Loucy (cell line): Measurements from ENCODE around the gene PEX5L.

Source experiments
- H2AFZ ChIP-seq: fragments of 200-600 bp; sonication (generic); 2 replicates; pipeline ENCODE4 v1.6.0; 2016; ENCODE audit warnings: antibody characterized with exemption, mild to moderate bottlenecking, low read length, moderate library complexity
- H3F3A ChIP-seq: fragments of 200-600 bp; 2 replicates; pipeline ENCODE4 v1.6.0; 2016; ENCODE audit warnings: antibody characterized with exemption, low read depth, mild to moderate bottlenecking
- H3K27me3 ChIP-seq: fragments of 200-600 bp; sonication (generic); 2 replicates; pipeline ENCODE4 v1.6.1; 2014; ENCODE audit warnings: low read length, mild to moderate bottlenecking; ENCODE audit not compliant: insufficient read depth, poor library complexity, severe bottlenecking
- H3K36me3 ChIP-seq: fragments of 200-600 bp; sonication (generic); 2 replicates; pipeline ENCODE4 v1.6.1; 2016; ENCODE audit warnings: low read length; ENCODE audit not compliant: insufficient read depth
- H3K4me1 ChIP-seq: fragments of 200-600 bp; sonication (generic); 2 replicates; pipeline ENCODE4 v1.5.1; 2014; ENCODE audit warnings: low read length, mild to moderate bottlenecking; ENCODE audit not compliant: insufficient read depth, poor library complexity, severe bottlenecking
- H3K4me2 ChIP-seq: fragments of 200-600 bp; sonication (generic); 2 replicates; pipeline ENCODE4 v1.6.0; 2014; ENCODE audit warnings: antibody characterized with exemption, low read length, low read depth, mild to moderate bottlenecking; ENCODE audit not compliant: poor library complexity, severe bottlenecking
- H3K4me3 ChIP-seq: fragments of 200-600 bp; sonication (generic); 2 replicates; pipeline ENCODE4 v1.5.1; 2014; ENCODE audit warnings: low read length, mild to moderate bottlenecking, mixed read lengths; ENCODE audit not compliant: poor library complexity, severe bottlenecking
- H3K79me2 ChIP-seq: fragments of 200-600 bp; sonication (generic); 2 replicates; pipeline ENCODE4 v1.6.1; 2014; ENCODE audit warnings: low read length; ENCODE audit not compliant: insufficient read depth
- H3K9ac ChIP-seq: fragments of 200-600 bp; sonication (generic); 2 replicates; pipeline ENCODE4 v1.6.0; 2014; ENCODE audit warnings: mild to moderate bottlenecking, low read depth, low read length, moderate library complexity; ENCODE audit not compliant: poor library complexity, severe bottlenecking
- H3K9me2 ChIP-seq: fragments of 200-600 bp; sonication (generic); replicated peaks from 2 replicates; pipeline ENCODE4 v1.6.1; 2016; ENCODE audit warnings: low read depth, low read length, mixed read lengths
- H3K9me3 ChIP-seq: fragments of 200-600 bp; sonication (generic); 2 replicates; pipeline ENCODE4 v1.6.1; 2014; ENCODE audit warnings: mild to moderate bottlenecking, antibody characterized with exemption, low read length, low read depth; ENCODE audit not compliant: insufficient read depth
- H4K20me1 ChIP-seq: fragments of 200-600 bp; sonication (generic); 2 replicates; pipeline ENCODE4 v1.6.0; 2014; ENCODE audit warnings: antibody characterized with exemption, low read length, mild to moderate bottlenecking; ENCODE audit not compliant: insufficient read depth, poor library complexity, severe bottlenecking
- CTCF ChIP-seq: fragments of 200-600 bp; sonication (generic); conservative IDR thresholded peaks from 2 replicates; pipeline ENCODE4 v1.5.1; 2014; ENCODE audit warnings: mild to moderate bottlenecking, antibody characterized with exemption, low read length
- EZH2phosphoT487 ChIP-seq: fragments of 200-600 bp; IDR thresholded peaks from 2 replicates; pipeline ENCODE4 v1.6.1; 2018; ENCODE audit warnings: antibody characterized with exemption, mild to moderate bottlenecking, moderate library complexity, borderline replicate concordance

PEX5L gene

GRCh38 chr3:179898024-179898423 is 138.7 kb downstream of the PEX5L start:
- H4K20me1 ChIP-seq: no peaks in the 10 kb centered on the region
- H3K79me2 ChIP-seq: no peaks in the 10 kb centered on the region
- no peak overlapping the region for H3K4me3 ChIP-seq

GRCh38 chr3:179897231-179897630 is 139.5 kb downstream of the PEX5L start:
- TF ChIP-seq EZH2phosphoT487: no peak
- no peak for TF ChIP-seq CTCF
- Histone ChIP-seq H4K20me1 (no peaks in the 10 kb centered on the region), H3K36me3 (no peaks in the 10 kb centered on the region), H3K9me3 (no peaks in the 10 kb centered on the region), H3K4me2 (no peak overlapping the region), H3K9me2 (no peaks in the 10 kb centered on the region), H3K4me3 (no peak overlapping the region), H3K79me2 (no peaks in the 10 kb centered on the region), H3K4me1 (no peaks in the 10 kb centered on the region), H3K27me3 (no peaks in the 10 kb centered on the region), H3K9ac (no peak overlapping the region), H2AFZ (no peak overlapping the region), H3F3A (no peaks in the 10 kb centered on the region)

More at GRCh38 chr3:179898024-179898423, 138.7 kb downstream of the PEX5L start:
- H3K36me3 ChIP-seq: no peaks in the 10 kb centered on the region
- H3F3A ChIP-seq: no peaks in the 10 kb centered on the region
- no peak overlapping the region for H2AFZ ChIP-seq
- H3K9me2 ChIP-seq: no peaks in the 10 kb centered on the region
- H3K4me1 ChIP-seq: no peaks in the 10 kb centered on the region
- H3K4me2 ChIP-seq: no peak overlapping the region
- TF ChIP-seq EZH2phosphoT487: no peak
- TF ChIP-seq CTCF: no peak
- H3K9me3 ChIP-seq: no peaks in the 10 kb centered on the region
- H3K9ac ChIP-seq: no peak overlapping the region
- no peaks in the 10 kb centered on the region for H3K27me3 ChIP-seq

- H3K4me2 ChIP-seq: no peak overlapping the region
- H3K9me2 ChIP-seq: no peaks in the 10 kb centered on the region
- no peak overlapping the region for H2AFZ ChIP-seq
- H3K79me2 ChIP-seq: no peaks in the 10 kb centered on the region
- H3K4me3 ChIP-seq: no peak overlapping the region
- no peaks in the 10 kb centered on the region for H3K4me1 ChIP-seq
- no peak overlapping the region for H3K9ac ChIP-seq
- no peaks in the 10 kb centered on the region for H3K27me3 ChIP-seq
- TF ChIP-seq EZH2phosphoT487: no peak
- no peaks in the 10 kb centered on the region for H4K20me1 ChIP-seq
- H3K36me3 ChIP-seq: no peaks in the 10 kb centered on the region
- no peaks in the 10 kb centered on the region for H3F3A ChIP-seq
- H3K9me3 ChIP-seq: no peaks in the 10 kb centered on the region
These were observed 140.2 kb downstream of the PEX5L start for GRCh38 chr3:179896507-179896906.

- no peak overlapping the region for H3K4me2 ChIP-seq
- H3K4me3 ChIP-seq: no peak overlapping the region
- H3K9me2 ChIP-seq: no peaks in the 10 kb centered on the region
- H3K36me3 ChIP-seq: no peaks in the 10 kb centered on the region
- no peak overlapping the region for H2AFZ ChIP-seq
- H3K9ac ChIP-seq: no peak overlapping the region
- H3K79me2 ChIP-seq: no peaks in the 10 kb centered on the region
- H3F3A ChIP-seq: no peaks in the 10 kb centered on the region
- no peak for TF ChIP-seq CTCF
- no peak for TF ChIP-seq EZH2phosphoT487
- H3K27me3 ChIP-seq: no peaks in the 10 kb centered on the region
- H4K20me1 ChIP-seq: no peaks in the 10 kb centered on the region
- H3K9me3 ChIP-seq: no peaks in the 10 kb centered on the region
- no peaks in the 10 kb centered on the region for H3K4me1 ChIP-seq
These were observed 141.4 kb downstream of the PEX5L start for GRCh38 chr3:179895330-179895729.
